ENCODE results near the gene TESMIN.
A peak's percentile ranks its signal among the peaks of the same experiment; 100 is the strongest.

Gene TESMIN

GRCh38 chr11:68751331-68751856 lies at the start of gene TESMIN:
Gene TESMIN, minus strand, starts transcription at chr11:68751520. Its CDS starts 860 bp downstream, at chr11:68750660.
- peak; percentile 74 for DNase-seq

GRCh38 chr11:68798221-68798813 lies 47.0 kb upstream of the TESMIN start:
- no peak for DNase-seq

- no peak for DNase-seq
Measured at GRCh38 chr11:68796801-68797200, 45.5 kb upstream of the TESMIN start.

GRCh38 chr11:68792400-68792966 lies 41.2 kb upstream of the TESMIN start:
- DNase-seq = no peak

- DNase-seq = no peak
Measured at GRCh38 chr11:68784653-68785052, 33.3 kb upstream of the TESMIN start.

- DNase-seq = no peak
Measured at GRCh38 chr11:68783216-68783821, 32.0 kb upstream of the TESMIN start.

GRCh38 chr11:68782711-68783110 lies 31.4 kb upstream of the TESMIN start:
- no peak for DNase-seq

GRCh38 chr11:68780829-68781228 lies 29.5 kb upstream of the TESMIN start:
- no peak for DNase-seq

- no peak for DNase-seq
Measured at GRCh38 chr11:68778205-68778604, 26.9 kb upstream of the TESMIN start.

- no peak for DNase-seq
Measured at GRCh38 chr11:68776442-68777235, 25.3 kb upstream of the TESMIN start.

GRCh38 chr11:68775951-68776388 lies 24.6 kb upstream of the TESMIN start:
- DNase-seq = no peak

- DNase-seq = no peak
Measured at GRCh38 chr11:68774194-68774585, 22.9 kb upstream of the TESMIN start.

- DNase-seq = no peak
Measured at GRCh38 chr11:68773521-68774193, 22.3 kb upstream of the TESMIN start.

GRCh38 chr11:68772936-68773335 lies 21.6 kb upstream of the TESMIN start:
- DNase-seq = no peak

GRCh38 chr11:68770781-68771180 lies 19.5 kb upstream of the TESMIN start:
- DNase-seq = no peak

GRCh38 chr11:68767672-68768071 lies 16.4 kb upstream of the TESMIN start:
- DNase-seq = no peak

- no peak for DNase-seq
Measured at GRCh38 chr11:68766786-68767185, 15.5 kb upstream of the TESMIN start.

GRCh38 chr11:68764746-68765145 lies 13.4 kb upstream of the TESMIN start:
- DNase-seq = no peak

- DNase-seq = no peak
Measured at GRCh38 chr11:68763926-68764657, 12.8 kb upstream of the TESMIN start.

- no peak for DNase-seq
Measured at GRCh38 chr11:68763181-68763721, 11.9 kb upstream of the TESMIN start.

- no peak for DNase-seq
Measured at GRCh38 chr11:68762481-68762880, 11.2 kb upstream of the TESMIN start.

- DNase-seq = no peak
Measured at GRCh38 chr11:68761801-68762200, 10.5 kb upstream of the TESMIN start.
